NCI-H524 treated with DMSO at 0.1 percent for 48 hours (cell line): Measurements from ENCODE around the gene ETHE1.

ENCODE experiments used
- DNase-seq: peaks from one replicate; lab custom pipeline; 2025; lab: John Stamatoyannopoulos, UW

The ETHE1 gene

DNA sequence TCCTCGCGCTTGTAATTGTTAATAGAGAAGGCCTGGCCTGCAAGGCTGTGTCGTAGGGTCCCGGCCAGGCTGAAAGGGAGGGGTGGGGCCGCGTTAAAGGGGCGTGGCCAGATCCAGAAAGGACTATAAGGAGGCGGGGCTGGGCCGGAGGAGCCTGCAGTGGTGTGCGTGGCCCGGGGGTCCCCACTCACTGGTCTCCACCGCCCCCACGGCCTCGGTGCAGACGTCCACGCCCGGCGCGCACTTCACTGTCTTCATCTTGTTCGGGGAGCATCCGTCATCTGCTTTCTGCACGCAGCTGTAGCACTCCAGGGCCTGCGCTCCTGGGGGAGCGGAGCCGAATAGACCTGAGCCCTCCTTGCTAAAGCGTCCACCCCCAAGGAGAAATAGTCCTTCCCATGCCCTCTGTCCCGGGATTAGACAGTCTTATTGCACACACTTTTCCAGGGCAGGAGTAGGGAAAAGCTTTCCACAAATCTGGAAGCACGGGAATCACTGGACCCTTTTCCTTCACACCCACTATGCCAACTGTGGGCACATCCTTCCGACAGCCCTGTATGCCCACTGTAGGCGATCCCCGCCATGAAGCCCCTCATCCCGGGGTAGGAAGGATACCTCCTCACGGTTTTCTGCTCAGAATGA, 62.7 kb downstream of the ETHE1 start:
- no peak for DNase-seq

DNA sequence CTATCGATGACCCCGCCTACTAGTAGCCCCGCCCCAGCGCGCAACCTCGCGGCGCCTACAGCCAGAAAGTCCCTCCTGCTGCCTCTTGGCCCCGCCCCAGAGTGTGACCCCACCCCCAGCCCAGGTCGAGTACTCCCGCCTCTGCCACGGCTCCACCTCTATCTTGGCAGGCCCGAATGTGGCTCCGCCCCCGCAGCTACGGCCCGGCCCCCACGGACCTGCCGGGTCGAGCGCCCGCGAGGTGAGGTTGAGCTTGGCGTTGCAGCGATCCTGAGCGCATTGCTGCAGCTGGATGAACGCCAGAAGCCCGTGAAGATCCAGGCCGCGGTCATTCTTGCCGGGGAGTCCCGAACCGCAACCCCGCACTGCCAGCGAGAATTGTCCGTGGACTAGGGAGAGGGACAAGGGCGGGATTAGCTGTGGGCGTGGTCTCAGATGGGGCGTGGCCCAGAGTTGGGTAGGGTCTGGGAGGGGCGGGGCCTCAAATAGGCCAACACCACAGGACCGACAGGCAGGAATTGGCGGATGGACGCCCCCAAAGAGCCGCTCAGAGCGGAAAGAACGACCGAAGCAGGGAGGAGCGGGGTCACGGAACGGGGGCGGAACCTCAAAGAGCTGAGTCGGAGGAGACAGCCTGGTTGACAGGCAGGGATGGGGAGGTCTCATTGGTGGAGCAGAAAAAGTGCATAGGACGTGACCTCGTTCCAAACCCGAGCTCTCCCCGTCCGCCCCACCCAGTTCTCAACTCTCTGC, 63.4 kb downstream of the ETHE1 start:
- DNase-seq = no peak

DNA sequence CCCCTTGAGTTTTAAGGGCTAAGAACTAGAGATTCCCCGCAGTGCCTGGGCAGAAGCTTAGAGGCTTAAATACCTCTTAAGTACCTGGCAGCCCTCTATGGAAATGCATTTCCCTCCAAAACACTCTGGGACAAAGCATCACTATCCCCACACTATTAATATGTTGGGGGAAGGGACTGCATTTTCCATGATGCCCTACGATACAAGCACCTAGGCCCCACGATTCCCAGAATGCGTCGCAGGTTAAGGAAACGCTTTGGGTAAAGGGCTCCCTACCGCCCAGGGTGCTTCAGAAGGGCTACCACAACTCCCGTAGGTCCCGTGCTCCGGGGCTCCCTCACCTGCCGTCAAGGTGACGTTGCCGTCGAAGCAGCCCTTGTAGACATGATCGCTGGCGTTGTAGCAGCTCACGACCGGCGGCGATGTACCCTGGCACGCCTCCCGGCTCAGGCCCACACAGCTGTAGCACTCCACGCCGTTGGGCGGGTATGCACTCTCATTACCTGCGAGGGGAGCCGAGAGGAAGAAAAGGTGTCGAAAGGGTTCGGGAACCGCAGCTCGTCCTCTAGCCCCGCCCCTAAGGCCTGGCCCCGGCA, 64.1 kb downstream of the ETHE1 start:
- no peak for DNase-seq

DNA sequence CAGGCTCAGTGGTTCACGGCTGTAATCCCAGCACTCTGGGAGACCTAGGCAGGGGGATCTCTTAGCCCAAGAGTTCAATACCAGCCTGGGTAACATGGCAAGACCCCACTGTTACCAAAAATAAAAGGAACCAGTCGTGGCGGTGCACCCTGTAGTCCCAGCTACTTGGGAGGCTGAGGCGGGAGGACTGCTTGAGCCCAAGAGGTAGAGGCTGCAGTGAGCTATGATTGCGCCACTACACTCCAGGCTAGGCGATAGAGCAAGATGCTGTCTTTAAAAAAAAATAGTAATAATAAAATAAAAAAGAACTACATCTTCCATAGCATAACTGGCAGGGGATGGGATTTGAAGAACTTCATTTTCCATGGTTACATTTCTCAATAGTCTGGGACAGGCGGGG, 64.6 kb downstream of the ETHE1 start:
- DNase-seq = no peak

DNA sequence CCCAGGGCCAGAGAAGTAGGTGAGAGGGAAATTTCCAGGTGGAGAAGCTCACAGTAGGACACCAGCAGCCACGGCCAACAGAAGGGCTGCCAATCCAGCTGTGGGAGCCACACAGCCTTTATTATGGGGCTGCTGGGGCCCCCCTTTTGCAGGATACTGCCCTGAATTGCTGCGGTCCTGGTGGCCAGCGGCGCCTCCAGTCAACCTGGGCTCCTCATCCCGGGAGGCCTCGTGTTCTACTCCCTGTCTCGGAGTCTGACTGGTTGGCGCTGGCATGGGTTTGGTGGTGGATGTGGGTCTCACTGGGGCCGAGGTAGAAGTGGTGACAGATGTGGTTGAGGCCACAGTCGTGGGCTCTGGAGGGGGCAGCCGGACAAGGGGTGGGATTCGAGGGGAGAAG, 65.7 kb downstream of the ETHE1 start:
- DNase-seq = no peak

DNA sequence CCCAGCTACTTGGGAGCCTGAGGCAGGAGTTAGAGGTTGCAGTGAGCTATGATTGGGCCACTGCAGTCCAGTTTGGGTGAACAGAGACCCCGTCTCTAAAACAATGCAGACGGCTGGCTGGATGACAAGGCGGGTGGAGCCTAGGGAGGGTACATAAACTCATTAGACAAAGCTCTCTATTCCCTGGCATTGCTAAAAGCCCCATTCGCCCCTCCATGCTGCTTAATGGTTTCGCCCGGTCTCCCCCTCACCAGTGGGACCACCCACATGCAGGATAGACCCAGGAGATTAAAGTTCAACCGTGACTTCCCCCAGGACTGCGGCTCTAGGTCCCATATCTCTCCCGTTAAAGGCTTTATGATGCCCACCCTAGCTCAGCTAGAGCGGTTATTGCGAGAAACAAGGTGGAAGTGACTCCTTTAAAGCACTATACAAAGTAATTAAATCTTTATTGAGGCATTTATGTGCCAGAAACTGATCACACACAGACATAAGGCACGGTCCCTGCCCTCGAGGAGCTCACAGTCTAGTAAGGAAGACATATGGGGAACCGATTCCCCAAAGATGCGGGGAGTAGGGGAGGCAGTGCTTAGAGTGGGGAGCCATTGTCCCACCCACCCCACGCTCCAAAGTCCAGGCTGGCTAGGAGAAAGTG, 66.5 kb downstream of the ETHE1 start:
- no peak for DNase-seq

DNA sequence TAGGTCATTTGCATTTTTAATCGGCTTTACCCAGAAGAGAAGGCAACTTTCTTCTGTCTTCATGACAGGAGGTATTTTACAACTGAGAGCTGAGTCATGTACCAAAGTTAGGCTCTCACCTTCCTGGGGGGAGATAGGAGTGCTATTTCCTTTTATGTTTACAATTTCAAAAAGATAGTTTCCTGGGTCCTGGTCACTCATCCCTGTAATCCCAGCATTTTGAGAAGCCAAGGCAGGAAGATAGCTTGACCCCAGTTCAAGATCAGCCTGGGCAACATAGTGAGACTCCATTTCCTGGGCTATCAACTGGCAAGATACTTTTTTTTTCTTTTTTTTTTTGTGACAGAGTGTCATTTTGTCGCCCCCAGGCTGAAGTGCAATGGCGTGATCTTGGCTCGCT, 69.2 kb downstream of the ETHE1 start:
- DNase-seq = no peak
